GM18502 (cell line): ENCODE data around the gene ZNF275.
"Not testable (repeated sequence)": the region's sequence is repeated elsewhere in the genome, so short reads cannot be mapped to it uniquely, and the experiment has no call there.

Experiments
- ATAC-seq: cut with Tn5 transposase; IDR thresholded peaks from one replicate; pipeline ENCODE4 v1.9.1; 2021; ENCODE audit warnings: mild to moderate bottlenecking; ENCODE audit not compliant: unreplicated experiment, poor library complexity

ZNF275 gene

GRCh38 chrX:153382563-153383482 is 48.9 kb downstream of the ZNF275 start:
- no peak for ATAC-seq

GRCh38 chrX:153384390-153384789 is 50.4 kb downstream of the ZNF275 start:
- no peak for ATAC-seq

GRCh38 chrX:153384973-153385372 is 51.0 kb downstream of the ZNF275 start:
- not testable (repeated sequence) for ATAC-seq

GRCh38 chrX:153386097-153386496 is 52.1 kb downstream of the ZNF275 start:
- ATAC-seq, result no peak

GRCh38 chrX:153387345-153387744 is 53.4 kb downstream of the ZNF275 start:
- no peak for ATAC-seq

- no peak for ATAC-seq
Measured at GRCh38 chrX:153387987-153388721, 54.2 kb downstream of the ZNF275 start.

- no peak for ATAC-seq
Measured at GRCh38 chrX:153388722-153389459, 54.9 kb downstream of the ZNF275 start.

GRCh38 chrX:153389460-153389768 is 55.5 kb downstream of the ZNF275 start:
- not testable (repeated sequence) for ATAC-seq

GRCh38 chrX:153392642-153393321 is 58.8 kb downstream of the ZNF275 start:
- ATAC-seq, result no peak

GRCh38 chrX:153394612-153395011 is 60.7 kb downstream of the ZNF275 start:
- no peak for ATAC-seq

GRCh38 chrX:153395613-153396319 is 61.8 kb downstream of the ZNF275 start:
- ATAC-seq, result no peak

GRCh38 chrX:153396320-153397195 is 62.6 kb downstream of the ZNF275 start:
- ATAC-seq, result no peak

GRCh38 chrX:153397256-153397960 is 63.5 kb downstream of the ZNF275 start:
- no peak for ATAC-seq

GRCh38 chrX:153398275-153398960 is 64.5 kb downstream of the ZNF275 start:
- no peak for ATAC-seq

GRCh38 chrX:153400146-153401132 is 66.5 kb downstream of the ZNF275 start:
- ATAC-seq, result no peak

GRCh38 chrX:153401133-153401764 is 67.3 kb downstream of the ZNF275 start, which contains the start of gene PNMA6E:
TSS of gene PNMA6E (minus strand) at chrX:153401350. CDS start at chrX:153398849, 2,501 bp downstream.
- ATAC-seq, result no peak
